Measurements from ENCODE around the gene AVP.

GRCh38 chr20:3121271-3121911, 36.9 kb upstream of the AVP start:
- TF ChIP-seq, protein P1, sequence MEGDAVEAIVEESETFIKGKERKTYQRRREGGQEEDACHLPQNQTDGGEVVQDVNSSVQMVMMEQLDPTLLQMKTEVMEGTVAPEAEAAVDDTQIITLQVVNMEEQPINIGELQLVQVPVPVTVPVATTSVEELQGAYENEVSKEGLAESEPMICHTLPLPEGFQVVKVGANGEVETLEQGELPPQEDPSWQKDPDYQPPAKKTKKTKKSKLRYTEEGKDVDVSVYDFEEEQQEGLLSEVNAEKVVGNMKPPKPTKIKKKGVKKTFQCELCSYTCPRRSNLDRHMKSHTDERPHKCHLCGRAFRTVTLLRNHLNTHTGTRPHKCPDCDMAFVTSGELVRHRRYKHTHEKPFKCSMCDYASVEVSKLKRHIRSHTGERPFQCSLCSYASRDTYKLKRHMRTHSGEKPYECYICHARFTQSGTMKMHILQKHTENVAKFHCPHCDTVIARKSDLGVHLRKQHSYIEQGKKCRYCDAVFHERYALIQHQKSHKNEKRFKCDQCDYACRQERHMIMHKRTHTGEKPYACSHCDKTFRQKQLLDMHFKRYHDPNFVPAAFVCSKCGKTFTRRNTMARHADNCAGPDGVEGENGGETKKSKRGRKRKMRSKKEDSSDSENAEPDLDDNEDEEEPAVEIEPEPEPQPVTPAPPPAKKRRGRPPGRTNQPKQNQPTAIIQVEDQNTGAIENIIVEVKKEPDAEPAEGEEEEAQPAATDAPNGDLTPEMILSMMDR (optimal IDR thresholded peaks at IDR 0.05 in 1 of 3, IDR thresholded peaks at IDR 0.05 in 1 of 3, conservative IDR thresholded peaks at IDR 0.05 in 1 of 3; ENCODE audit: extremely low read depth in 1 of 3, insufficient read depth in 2 of 3, low read length in 3 of 3) = no peak
- no peak for TF ChIP-seq EZH2 (IDR thresholded peaks at IDR 0.05; ENCODE audit: low read length)

Measured in keratinocyte (primary cell).